M059J (cell line): ENCODE measurements around the gene ZNF575. TPM values are rescaled to one million over a fixed set of nuclear protein-coding genes. Genes with fewer than 3 reads are reported as not detected.

Source experiments
- DNase-seq: peaks from one replicate; pipeline ENCODE4 v3.0.0-alpha.2; 2012; ENCODE audit warnings: low read depth
- total RNA-seq: library from RNA; depleted of rRNA; stranded (reverse); fragments of >200 nt; shearing (Covaris generic); gene quantifications from 2 replicates; pipeline ENCODE4 v1.2.3, GENCODE V29; 2014; rRNA removed

The ZNF575 gene
- total RNA-seq, 1 experiment from 2014 or later = not detected

DNA sequence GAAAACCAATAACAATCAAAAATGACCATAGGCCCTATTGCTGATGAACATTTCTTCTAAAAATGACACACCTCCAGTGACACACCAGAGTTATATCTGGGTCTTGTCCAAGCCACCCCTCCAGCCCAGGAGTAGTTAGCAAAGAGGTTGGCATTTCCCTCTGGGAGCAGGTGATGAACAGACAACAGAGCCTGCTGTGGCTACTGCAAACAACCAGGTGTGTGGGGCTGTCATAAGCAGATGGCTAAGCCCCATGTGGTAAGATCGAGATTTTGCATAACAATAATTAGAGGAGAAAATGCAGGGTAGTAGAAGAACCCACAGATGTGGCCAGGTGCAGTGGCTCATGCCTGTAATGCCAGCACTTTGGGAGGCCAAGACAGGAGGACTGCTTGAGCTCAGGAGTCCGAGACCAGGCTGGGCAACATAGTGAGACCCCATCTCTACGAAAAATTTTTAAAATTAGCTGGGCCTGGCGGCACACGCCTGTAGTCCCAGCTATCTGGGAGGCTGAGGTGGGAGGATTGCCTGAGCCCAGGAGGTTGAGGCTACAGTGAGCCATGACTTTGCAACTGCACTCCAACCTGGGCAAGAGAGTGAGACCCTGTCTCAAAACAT lies 37.3 kb downstream of the ZNF575 start:
- peak; percentile 61 for DNase-seq

DNA sequence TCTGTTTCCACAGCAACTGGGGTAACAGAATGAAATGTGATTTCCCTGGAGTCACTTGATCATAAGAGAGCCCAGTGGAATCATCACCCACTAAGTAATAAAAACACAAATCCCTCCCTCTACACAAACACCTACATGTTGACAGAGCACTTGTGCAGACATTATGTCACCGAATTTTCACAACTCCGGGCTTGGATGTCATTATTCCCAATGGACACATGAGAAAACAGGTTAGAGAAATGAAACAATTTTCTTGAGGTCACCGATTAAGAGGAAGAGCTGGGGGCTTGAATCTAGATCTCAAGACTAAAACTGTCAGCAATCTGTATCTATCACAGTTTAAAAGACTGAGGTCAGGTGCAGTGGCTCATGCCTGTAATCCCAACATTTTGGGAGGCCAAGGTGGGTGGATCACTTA lies 39.2 kb downstream of the ZNF575 start:
- peak; percentile 32 for DNase-seq

DNA sequence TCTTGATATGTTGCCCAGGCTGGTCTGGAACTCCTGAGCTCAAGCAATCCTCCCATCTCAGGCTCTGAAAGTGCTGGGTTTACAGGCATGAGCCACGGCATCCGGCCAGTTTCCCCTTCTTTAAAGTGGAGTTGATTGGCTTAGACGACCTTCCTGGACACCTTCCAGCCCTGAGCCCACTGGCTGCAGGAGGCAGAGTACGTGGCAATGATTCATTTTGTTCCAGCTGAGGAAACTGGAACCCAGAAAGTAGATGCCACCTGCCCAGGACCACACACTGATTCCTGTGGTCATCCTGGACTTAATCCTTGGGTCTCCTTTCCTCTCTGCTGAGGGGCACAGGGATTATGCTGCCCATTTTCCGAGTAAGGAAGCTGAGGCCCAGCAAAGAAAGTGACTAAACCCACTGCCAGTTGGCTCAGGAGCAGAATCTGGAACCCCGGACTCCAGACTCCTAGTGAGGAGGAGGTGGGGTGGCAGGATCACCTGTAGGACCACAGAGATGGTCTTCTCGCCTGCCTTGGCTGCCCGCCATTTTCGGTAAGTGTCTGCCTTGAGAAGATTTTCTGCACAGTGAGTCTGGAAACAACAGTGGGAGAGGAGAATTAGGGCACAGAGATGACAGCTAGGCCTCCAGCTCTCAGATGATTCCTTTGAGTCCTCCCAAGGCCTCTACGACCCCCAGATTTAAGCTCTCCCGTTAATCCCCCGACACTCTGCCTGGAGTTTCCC lies 41.6 kb downstream of the ZNF575 start:
- DNase-seq = peak; percentile 91

GRCh38 chr19:43575156-43575950 lies 42.4 kb downstream of the ZNF575 start, which contains the start of the genes PINLYP and XRCC1:
TSS of gene PINLYP (plus strand) at chr19:43575801. CDS start at chr19:43577192, 1,391 bp downstream.
TSS of gene XRCC1 (minus strand) at chr19:43575527. CDS start at chr19:43575458, 69 bp downstream.
- DNase-seq = peak; percentile 99

DNA sequence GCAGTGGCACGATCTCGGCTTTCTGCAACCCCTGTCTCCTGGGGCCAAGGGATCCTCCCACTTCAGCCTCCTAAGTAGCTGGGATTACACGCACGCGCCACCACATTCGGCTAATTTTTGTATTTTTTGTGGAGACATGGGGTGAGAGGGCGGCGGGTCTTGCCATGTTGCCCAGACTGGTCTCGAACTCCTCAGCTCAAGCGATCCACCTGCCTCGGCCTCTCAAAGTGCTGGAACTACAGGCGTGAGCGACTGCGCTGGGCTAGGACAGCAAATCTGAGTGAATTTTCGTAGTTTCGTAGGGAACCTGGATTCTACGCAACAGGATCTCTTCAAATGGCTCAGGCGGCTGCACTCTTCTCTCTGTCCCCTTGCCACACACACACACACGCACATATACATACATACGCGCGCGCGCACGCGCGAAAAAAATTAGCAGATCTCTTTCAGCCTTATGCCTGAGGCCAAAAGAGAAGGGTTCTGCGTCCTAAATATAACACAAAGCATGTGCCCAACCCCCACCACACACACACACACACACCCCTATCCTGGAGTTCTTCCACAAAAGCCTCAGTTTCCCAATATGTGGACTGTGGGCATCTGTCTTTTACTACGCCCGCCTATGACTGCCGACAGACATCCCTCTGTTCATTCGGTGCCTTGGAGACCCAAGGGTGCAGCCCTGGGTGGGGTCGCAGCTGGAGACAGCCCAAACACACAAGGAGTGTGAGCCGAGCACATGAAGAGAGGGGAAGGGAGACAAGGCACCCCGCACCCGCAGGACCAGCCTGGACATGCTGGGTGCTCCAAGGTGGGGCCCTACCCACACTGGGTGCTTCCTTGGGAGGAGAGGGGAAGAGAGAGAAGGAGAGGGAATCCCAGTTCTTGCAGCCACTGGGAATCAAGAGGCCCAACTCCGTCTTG lies 43.2 kb downstream of the ZNF575 start:
- no peak for DNase-seq

DNA sequence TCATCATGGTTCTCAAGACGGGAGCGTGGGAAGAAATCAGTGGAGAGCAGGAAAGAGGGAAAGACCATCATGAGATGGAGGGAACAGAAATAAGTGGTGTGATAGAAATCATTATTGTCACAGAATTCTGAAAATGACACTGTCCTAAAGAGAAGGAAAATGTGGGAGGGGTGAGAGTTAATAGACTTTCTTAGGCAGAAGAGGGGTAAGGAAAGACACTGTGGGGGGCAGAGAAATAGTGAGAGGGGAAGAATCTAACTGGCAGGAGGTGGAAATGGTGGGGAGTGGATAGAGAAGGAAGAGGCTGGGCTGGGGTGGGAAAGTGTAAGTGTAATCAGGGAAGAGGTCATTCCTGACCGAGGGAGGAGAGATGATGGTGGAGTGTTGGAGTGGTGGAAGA lies 45.8 kb downstream of the ZNF575 start:
- DNase-seq = no peak

GRCh38 chr19:43581467-43581866 lies 48.5 kb downstream of the ZNF575 start:
- no peak for DNase-seq

GRCh38 chr19:43582495-43582894 lies 49.5 kb downstream of the ZNF575 start:
- DNase-seq = no peak

DNA sequence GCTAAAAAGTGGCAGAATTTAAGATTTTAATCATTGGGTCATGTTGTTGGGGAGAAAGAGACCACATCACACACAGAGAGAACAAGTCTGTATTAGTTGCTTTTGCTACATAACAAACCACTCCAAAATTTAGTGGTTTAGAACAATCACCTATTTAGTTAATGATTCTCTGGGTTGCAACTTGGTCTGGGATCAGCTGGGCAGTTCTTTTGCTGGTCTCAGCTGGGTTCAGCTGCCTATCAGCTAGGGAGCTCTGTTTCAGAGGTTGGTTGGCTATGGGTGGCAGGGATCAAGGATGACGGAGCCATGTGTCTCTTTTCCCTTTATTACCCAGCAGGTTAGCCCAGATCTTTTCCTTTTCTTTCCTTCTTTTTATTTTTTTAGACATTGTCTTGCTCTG lies 51.5 kb downstream of the ZNF575 start:
- no peak for DNase-seq

Other genes starting within 250 kb of the ZNF575 start
- 1.4 and 3.3 TPM in 2 replicates for gene CD177, start 179.5 kb upstream of the ZNF575 start, total RNA-seq
- not detected in 2 replicates for gene TEX101, start 118.3 kb upstream of the ZNF575 start, total RNA-seq
- gene LYPD3, start 67.6 kb upstream of the ZNF575 start, total RNA-seq = 0.27 and 0.34 TPM in 2 replicates
- gene PHLDB3, start 28.4 kb upstream of the ZNF575 start, total RNA-seq = 3.7 and 8.6 TPM in 2 replicates
- gene ETHE1, start 6.0 kb upstream of the ZNF575 start, total RNA-seq = 28.3 and 29.3 TPM in 2 replicates
- 54.1 and 57.1 TPM in 2 replicates for gene XRCC1, start 42.3 kb downstream of the ZNF575 start, total RNA-seq
- 0.91 and 2.5 TPM in 2 replicates for gene PINLYP, start 42.6 kb downstream of the ZNF575 start, total RNA-seq
- 16.2 and 26.6 TPM in 2 replicates for gene IRGQ, start 62.9 kb downstream of the ZNF575 start, total RNA-seq
- 15.5 and 16.3 TPM in 2 replicates for gene ZNF576, start 63.4 kb downstream of the ZNF575 start, total RNA-seq
- 0.05 and 0.30 TPM in 2 replicates for gene SRRM5, start 78.9 kb downstream of the ZNF575 start, total RNA-seq
- 36.2 and 45.0 TPM in 2 replicates for gene ZNF428, start 86.4 kb downstream of the ZNF575 start, total RNA-seq
- 1.5 and 4.0 TPM in 2 replicates for gene CADM4, start 106.7 kb downstream of the ZNF575 start, total RNA-seq
- 92.1 and 117 TPM in 2 replicates for gene PLAUR, start 137.0 kb downstream of the ZNF575 start, total RNA-seq
- not detected in 2 replicates for gene IRGC, start 182.9 kb downstream of the ZNF575 start, total RNA-seq
- 16.0 and 24.0 TPM in 2 replicates for gene SMG9, start 221.8 kb downstream of the ZNF575 start, total RNA-seq
- gene KCNN4, start 247.8 kb downstream of the ZNF575 start, total RNA-seq = 20.6 and 30.3 TPM in 2 replicates